HG02678 (cell line): ENCODE data around the gene BBS7.

Experiments used
- ATAC-seq: cut with Tn5 transposase; IDR thresholded peaks from one replicate; pipeline ENCODE4 v1.9.1; 2021; ENCODE audit warnings: mild to moderate bottlenecking, moderate library complexity; ENCODE audit not compliant: unreplicated experiment

The BBS7 gene

DNA sequence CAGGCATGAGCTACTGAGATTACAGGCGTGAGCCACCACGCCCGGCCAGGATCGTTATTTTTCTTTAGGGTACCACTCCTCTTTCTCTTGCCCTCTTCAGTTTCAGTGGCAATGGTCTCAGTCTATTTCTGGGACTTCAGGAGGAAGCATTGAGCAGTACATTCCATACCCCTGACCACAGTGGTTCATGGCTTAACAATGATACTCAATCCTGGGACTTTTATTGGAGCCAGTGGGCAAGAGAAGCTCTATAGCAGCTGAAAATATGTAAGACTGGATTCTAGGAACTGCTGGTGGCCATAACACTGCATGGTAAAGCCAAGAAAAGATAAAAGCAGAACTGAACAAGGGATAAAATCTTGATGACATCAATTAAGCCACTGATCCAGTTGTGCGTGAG lies 40.8 kb downstream of the BBS7 start:
- ATAC-seq, result no peak

DNA sequence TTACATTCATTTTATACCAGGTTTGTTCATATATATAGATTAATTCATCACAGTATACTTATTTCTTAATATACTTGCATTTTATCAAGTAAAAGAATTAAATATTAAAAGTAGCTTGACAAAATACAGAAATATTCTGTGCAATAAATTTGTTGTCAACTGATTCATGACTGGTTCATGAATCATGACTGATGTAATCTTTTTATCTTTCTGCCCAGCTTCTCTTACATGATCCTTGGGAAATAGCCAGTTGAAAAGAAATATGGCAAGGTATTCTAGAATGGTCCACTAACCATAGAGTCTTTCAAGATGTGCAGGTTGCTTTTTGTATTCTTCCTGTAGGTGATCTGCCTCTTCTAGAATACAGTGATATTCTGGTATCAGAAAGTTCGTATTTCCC lies 42.4 kb downstream of the BBS7 start:
- no peak for ATAC-seq

DNA sequence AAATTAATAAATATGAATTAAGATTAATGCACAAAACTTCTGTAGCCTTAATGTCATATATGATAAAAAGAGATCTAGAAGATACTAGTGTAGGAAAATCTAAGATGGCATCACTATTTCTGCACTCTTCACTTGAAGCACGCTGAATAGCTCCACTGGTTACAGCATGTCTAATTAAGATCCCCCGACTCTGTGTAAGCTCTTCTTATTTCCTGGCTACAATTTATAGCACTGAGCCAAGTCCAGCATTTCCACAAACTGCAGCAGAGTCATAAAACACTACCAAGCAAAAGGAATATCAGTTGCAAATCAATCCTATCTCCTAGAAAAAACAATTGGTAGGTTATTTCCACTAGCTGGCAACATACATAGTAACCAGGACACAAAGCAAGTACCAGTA lies 45.3 kb downstream of the BBS7 start:
- no peak for ATAC-seq

GRCh38 chr4:121824171-121824527 lies 46.1 kb downstream of the BBS7 start:
- peak; percentile 0 for ATAC-seq

DNA sequence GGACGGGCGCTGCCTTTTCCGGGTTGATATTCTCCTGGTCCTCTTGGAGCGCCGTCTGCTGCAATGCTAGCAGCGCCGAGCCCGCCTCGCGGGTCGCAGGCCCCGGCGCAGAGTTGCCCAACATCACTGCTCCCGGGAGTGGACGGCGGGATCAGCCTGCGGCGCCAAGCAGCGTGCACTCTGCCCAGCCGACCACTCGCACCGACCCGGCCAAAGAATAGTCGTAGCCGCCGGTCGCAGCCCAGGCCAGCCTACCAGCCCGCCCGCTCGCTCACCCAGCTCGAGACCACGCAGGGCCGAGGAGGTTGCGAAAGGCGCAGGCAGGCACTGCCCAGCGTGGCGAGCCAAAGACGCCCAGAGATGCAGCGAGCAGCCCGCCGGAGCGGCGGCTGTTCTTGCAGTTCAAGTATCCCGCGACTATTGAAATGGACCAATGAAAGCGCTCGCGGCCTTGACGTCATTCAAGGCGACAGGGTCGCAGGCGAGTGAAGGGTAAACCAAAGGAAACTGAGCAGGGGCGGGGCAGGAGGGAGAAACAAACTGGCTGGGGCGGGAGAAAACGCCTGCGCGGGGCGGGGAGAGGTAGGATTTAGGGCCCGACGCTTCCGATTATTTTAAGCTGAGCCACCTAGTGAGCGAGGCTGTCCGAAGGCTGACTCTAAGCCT lies 46.6 kb downstream of the BBS7 start, which contains the start of gene CCNA2:
Gene CCNA2 (minus strand): TSS at position 379 of the 666 bp plus-strand sequence. CDS start 255 bp downstream, at position 124.
- peak; percentile 95 for ATAC-seq

DNA sequence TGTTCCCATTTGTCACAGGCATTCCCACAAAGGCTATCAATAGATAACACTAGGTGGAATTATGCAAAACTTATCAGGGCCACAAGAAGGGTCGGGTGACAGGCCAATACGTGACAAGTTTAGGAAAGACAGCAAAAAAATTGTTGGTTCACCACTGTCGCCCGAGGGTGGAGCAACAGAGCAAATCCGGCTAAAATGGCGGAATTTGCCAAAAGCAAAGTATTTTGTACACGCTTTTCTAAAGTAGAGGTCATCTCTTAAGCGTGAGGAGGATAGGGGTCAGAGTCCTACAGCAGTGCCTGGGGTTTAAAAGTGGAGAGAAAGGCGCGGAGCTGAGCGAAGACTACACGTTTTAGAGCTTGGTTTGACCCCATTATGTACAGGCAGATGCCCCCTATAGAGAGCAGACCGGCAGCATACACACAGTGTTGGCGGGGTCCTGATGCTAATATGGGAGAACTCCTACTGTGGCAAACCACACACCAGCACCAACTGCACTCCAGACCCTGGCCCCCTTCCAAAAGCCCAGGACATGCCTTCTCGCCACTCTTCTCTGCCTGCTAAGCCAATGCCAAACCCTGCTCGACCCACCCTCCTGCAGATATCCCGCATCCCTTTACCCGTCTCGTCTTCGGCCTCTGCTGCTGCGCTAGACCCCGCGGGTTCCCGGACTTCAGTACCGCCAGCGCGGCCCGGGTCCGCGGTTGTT lies 47.3 kb downstream of the BBS7 start:
- peak; percentile 36 for ATAC-seq

- ATAC-seq, result no peak
Observed at GRCh38 chr4:121822047-121822446, 48.2 kb downstream of the BBS7 start.

DNA sequence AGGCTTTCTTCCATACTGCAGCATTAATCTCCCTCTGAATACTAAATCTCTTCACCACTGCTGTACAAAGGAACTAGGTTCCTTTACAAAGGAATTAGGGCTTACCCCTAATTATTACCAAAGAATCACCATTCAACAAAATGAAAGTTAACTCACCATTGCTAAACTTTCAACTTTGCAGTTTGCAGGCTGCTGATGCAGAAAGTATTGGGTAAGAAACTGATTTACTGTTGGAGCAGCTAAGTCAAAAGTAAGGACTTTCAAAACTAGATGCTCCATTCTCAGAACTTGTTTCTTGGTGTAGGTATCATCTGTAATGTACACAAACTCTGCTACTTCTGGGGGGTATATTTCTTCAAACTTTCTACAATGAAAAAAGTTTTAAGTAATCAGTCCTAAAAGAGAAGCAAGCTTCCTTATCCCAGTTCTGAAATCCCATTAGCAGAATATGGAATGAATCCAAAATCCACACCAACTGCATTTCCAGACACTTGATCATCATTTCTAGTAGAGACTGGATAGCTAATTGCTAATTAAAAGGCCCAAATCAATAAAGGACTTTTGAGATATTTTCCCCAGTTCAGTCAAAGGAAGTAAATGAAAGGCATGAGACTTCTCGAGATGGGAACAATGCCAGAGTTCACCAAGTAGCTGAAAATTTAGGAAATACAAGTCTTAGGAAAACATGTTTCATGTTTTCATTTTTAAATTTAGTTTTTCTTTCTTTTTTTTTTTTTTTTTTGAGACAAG lies 50.9 kb downstream of the BBS7 start:
- ATAC-seq, result no peak

DNA sequence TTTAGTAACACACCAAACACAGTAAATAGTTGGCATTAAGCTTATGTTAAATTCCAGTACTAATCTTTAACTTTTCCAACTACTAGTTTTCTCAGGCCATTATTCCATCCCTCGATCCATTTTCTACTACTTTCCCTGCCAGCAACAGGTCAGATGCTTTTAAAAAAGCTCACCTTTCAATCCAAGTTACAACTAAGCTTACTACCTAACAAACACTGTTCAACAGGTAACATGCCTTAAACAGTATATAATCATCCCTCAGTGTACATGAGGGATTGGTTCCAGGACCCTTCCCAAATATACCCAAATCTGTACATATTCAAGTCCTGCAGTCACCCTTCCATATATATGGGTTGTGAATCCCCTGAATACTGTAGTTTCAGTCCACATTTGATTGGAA lies 52.1 kb downstream of the BBS7 start:
- ATAC-seq, result no peak

DNA sequence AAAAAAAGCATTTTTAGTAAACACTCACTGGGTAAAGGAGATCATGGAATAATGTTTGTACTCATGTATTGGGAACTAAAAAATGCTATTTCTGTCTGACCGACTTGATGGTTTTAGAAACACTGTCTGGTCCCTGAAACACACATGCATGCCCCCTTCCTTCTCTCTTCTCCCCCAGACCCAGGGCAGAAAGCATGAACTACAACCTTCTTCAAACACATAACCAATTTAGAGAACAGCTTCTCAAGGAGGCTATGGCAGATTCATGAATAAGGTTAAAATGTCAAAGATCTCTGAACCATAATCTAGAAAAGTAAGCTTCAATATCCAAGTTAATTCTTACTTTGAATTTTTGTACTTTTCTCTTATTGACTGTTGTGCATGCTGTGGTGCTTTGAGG lies 52.6 kb downstream of the BBS7 start:
- ATAC-seq, result no peak

GRCh38 chr4:121817006-121817405 lies 53.3 kb downstream of the BBS7 start:
- ATAC-seq, result no peak

DNA sequence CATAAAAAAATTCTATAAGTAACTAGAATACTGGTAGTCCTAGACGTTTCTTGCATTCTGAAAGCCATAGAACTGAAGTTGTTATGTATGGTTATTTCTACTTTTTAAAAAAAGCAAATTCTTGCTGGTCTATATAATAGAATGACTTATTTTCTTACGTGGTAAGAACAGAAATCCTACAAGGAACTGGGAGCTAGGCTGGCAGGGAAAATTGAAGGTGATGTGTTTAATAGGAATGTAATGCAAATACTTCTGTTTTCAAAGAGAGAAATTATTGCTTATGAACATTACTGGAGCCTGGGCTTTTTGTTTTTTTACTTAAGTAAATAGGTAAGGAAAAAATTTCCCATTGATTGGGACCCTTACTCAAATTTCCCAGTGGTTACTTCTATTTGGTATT lies 55.5 kb downstream of the BBS7 start:
- no peak for ATAC-seq

GRCh38 chr4:121811122-121811521 lies 59.2 kb downstream of the BBS7 start:
- no peak for ATAC-seq

- ATAC-seq, result no peak
Observed at GRCh38 chr4:121806411-121806810, 63.9 kb downstream of the BBS7 start.

- ATAC-seq, result no peak
Observed at GRCh38 chr4:121801715-121802075, 68.6 kb downstream of the BBS7 start.

DNA sequence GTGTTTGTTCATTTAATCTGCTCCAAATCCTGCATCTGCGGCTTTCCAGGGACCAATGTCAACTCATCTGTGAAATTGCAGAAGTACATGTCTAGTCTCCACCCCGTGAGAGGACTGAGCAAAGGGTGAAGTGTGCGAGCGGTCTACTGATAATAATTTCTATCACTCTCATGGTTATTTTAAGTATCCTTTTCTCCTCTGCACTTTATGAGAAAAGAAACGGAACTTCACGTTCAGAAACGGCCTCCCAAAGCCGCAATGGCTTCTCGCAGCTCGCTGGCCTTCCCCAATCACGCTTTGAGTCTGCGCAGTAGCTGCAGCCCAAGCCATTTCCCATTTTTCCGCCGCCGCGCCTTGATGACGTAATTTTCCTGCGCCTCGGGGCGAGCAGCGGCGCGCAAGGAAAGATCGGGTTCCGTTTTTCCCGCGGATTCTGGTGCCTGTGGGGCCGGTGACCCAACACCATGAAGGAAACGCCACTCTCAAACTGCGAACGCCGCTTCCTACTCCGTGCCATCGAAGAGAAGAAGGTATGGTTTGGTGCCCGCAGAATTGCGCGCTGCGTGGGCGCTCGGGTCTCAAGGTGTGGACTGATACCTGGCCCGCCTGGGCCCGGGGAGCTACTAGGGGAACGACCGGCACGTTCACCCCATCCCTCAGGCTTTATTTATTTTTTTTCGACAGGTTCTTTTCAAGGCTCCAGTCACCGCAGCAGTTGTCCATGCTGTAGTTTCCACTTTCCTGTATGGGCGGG lies 69.1 kb downstream of the BBS7 start, which contains the start of gene EXOSC9:
Gene EXOSC9 (plus strand): TSS at position 363 of the 754 bp plus-strand sequence. CDS start 102 bp downstream, at position 465.
- ATAC-seq, result peak; percentile 85

- peak; percentile 29 for ATAC-seq
Observed at GRCh38 chr4:121800638-121800960, 69.7 kb downstream of the BBS7 start.

GRCh38 chr4:121799867-121800501 lies 70.3 kb downstream of the BBS7 start:
- ATAC-seq, result no peak

DNA sequence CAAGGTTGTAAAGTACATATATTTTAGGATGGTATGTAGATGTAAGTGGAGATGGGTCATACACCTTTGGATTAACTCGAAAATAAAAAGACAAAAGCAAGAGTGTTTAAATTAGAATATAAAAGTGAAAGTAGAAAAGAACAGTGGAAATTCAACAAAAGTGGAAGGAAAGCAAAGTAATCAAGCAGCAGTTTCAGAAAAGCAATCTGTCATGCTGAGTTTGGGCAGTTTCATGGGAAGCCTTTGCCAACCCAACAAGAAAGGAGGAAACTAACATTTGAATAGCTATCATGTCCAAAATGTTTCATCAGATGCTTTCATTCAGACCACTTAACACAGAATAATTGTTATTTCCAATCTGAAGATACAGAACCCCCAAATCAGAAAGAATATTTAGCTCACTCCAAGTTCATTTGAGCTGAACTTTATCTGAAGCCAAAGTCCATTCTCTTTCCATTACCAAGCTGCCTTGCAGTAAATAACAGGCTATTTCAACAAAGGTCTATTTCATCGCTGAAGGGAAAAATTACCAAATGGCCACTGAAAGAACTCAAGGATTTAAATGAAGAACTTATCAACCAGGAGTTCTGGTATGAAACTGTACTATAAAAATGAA lies 71.0 kb downstream of the BBS7 start:
- no peak for ATAC-seq

DNA sequence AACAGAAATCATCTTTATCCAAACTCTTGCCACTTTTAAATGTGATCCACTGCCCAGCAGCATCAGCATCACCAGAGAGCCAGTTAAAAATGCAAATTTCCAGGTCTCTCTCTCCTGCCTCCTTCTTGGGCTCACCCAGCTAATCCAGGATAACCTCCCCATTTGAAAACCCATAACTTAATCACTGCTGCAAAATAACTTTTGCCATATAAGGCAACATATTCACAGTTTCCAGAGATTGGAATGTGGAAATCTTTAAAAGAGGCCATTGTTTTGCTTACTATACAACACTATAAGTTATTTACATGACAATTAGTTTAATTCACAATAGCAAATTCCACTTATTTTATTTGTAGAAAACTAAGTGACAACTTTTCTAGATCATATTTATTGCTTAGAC lies 74.0 kb downstream of the BBS7 start:
- ATAC-seq, result no peak
